Stimulated activated CD4-positive, alpha-beta T cell treated with anti-CD3 and anti-CD28 coated beads, Interleukin-2, amount 100 ng/mL, for 24 hours (primary cell): ENCODE measurements around the gene TDP2.
"Not testable (repeated sequence)": the region's sequence is repeated elsewhere in the genome, so short reads cannot be mapped to it uniquely, and the experiment has no call there.

Experiments used
- DNase-seq, 2 donors: peaks; one replicate each; pipeline ENCODE4 v3.0.0-alpha.2; 2020

TDP2 gene

GRCh38 chr6:24643920-24644319, 22.8 kb downstream of the TDP2 start:
- no peak for DNase-seq

- DNase-seq = no peak
Measured at GRCh38 chr6:24642061-24642460, 24.6 kb downstream of the TDP2 start.

GRCh38 chr6:24640631-24641030, 26.1 kb downstream of the TDP2 start:
- DNase-seq = not testable (repeated sequence)

- no peak for DNase-seq
Measured at GRCh38 chr6:24640166-24640565, 26.5 kb downstream of the TDP2 start.

- no peak for DNase-seq
Measured at GRCh38 chr6:24636681-24637080, 30.0 kb downstream of the TDP2 start.

GRCh38 chr6:24632573-24632972, 34.1 kb downstream of the TDP2 start:
- no peak for DNase-seq

GRCh38 chr6:24631671-24632070, 35.0 kb downstream of the TDP2 start:
- DNase-seq = no peak

- DNase-seq = no peak
Measured at GRCh38 chr6:24630856-24631505, 35.7 kb downstream of the TDP2 start.

- no peak for DNase-seq
Measured at GRCh38 chr6:24621626-24622289, 44.9 kb downstream of the TDP2 start.

GRCh38 chr6:24620637-24621036, 46.1 kb downstream of the TDP2 start:
- no peak for DNase-seq

- DNase-seq = no peak
Measured at GRCh38 chr6:24619661-24620060, 47.0 kb downstream of the TDP2 start.

- DNase-seq = no peak
Measured at GRCh38 chr6:24614648-24615047, 52.1 kb downstream of the TDP2 start.

GRCh38 chr6:24614043-24614420, 52.7 kb downstream of the TDP2 start:
- no peak for DNase-seq

GRCh38 chr6:24613361-24614042, 53.2 kb downstream of the TDP2 start:
- DNase-seq = no peak

- DNase-seq = no peak
Measured at GRCh38 chr6:24610672-24611071, 56.0 kb downstream of the TDP2 start.

- no peak for DNase-seq
Measured at GRCh38 chr6:24607310-24608105, 59.2 kb downstream of the TDP2 start.

GRCh38 chr6:24606200-24606930, 60.3 kb downstream of the TDP2 start:
- DNase-seq = no peak

GRCh38 chr6:24603241-24603640, 63.5 kb downstream of the TDP2 start:
- DNase-seq = no peak

- DNase-seq = peak in 1 of 2 donors; percentile 13
Measured at GRCh38 chr6:24600903-24601302, 65.8 kb downstream of the TDP2 start.
